BJ (cell line): ENCODE results near the gene NKX2-8. TPM values are rescaled to one million over a fixed set of nuclear protein-coding genes. Genes with fewer than 3 reads are reported as not detected.

ENCODE experiments used
- CTCF ChIA-PET: fragments of 350-600 bp; formaldehyde crosslinking; extraction: SDS; loops from one replicate; lab custom pipeline; 2021; ENCODE audit warnings: antibody characterized with exemption, inconsistent platforms; lab: Yijun Ruan, JAX
- POLR2A ChIA-PET: fragments of 300-600 bp; sonication (Branson Sonifier 250); formaldehyde crosslinking; extraction: SDS; loops from one replicate; lab custom pipeline; 2021; ENCODE audit warnings: antibody characterized with exemption; lab: Charles Lee
- DNase-seq: peaks from one replicate; pipeline ENCODE4 v3.0.0-alpha.2; 2011; ENCODE audit warnings: low read depth
- H3K27me3 ChIP-seq: 2 replicates; pipeline ENCODE4 v1.6.0; 2011; ENCODE audit warnings: low read length; ENCODE audit not compliant: control insufficient read depth, insufficient read depth
- H3K36me3 ChIP-seq: 2 replicates; pipeline ENCODE4 v1.5.1; 2011; ENCODE audit warnings: low read length; ENCODE audit not compliant: control insufficient read depth, insufficient read depth
- H3K4me3 ChIP-seq: 2 replicates; pipeline ENCODE4 v1.5.1; 2011; ENCODE audit warnings: low read depth, mild to moderate bottlenecking, control low read depth, low read length
- polyA plus RNA-seq: library from polyadenylated mRNA; depleted of rRNA; stranded (reverse); fragments of >200 nt; gene quantifications from 2 replicates; pipeline ENCODE4 v1.2.3, GENCODE V29; 2011
- TF ChIP-seq, protein P1 (sequence below): IDR thresholded peaks from 2 replicates; pipeline ENCODE4 v1.5.1; 2011; ENCODE audit warnings: low read depth, mild to moderate bottlenecking, control low read depth, inconsistent platforms, low read length, moderate library complexity; ENCODE audit not compliant: insufficient read depth

The NKX2-8 gene
- polyA plus RNA-seq, 1 experiment: not detected

DNA sequence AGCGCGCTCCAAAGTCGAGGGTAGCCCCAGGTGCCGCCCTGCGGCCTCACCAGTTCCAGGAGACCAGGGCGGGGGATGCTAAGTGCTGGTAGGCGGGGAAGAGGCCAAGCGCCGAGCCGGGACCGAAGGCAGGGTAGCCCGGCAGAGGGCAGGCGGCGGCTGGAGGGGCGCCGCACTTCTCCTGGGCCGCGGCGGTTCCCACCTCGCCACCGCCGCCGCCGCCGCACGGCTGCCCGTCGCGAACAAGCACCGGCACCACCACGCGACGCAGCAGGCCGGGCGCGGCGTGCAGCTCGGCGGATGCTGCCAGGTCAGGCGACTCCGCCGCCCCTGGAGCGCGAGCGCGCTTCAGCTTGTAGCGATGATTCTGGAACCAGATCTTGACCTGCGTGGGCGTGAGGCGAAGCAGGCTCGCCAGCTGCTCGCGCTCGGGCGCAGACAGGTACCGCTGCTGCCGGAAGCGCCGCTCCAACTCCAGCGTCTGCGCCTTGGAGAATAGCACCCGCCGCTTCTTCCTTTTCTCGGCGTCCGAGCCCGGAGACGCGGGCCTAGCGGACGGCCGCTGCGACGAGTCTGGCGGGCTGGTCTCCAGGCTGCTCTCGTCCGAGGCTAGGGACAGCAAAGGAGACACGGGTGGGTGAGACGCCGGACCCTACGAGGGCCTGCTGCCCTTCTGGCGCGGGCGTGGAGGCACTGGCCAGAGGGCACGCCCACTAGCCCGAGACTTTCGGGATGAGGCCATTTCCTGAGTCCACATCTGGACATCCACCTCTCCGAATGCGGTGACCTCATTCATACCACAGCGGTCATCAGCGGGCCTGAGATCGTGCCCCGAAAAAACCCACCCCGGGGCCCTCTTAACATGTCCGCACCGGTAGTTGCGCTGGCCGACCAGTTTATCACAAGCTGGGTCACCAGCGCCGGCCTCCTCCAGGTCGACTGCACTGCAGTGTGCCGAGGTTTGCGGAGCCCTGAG, 1.3 kb downstream of the NKX2-8 start:
- no peak for DNase-seq
- no peaks in the 10 kb centered on the region for H3K36me3 ChIP-seq
- H3K4me3 ChIP-seq: peak overlapping the region; percentile 43
- ChIA-PET CTCF (no interaction called here), POLR2A (no interaction called here)
- TF ChIP-seq, protein P1, sequence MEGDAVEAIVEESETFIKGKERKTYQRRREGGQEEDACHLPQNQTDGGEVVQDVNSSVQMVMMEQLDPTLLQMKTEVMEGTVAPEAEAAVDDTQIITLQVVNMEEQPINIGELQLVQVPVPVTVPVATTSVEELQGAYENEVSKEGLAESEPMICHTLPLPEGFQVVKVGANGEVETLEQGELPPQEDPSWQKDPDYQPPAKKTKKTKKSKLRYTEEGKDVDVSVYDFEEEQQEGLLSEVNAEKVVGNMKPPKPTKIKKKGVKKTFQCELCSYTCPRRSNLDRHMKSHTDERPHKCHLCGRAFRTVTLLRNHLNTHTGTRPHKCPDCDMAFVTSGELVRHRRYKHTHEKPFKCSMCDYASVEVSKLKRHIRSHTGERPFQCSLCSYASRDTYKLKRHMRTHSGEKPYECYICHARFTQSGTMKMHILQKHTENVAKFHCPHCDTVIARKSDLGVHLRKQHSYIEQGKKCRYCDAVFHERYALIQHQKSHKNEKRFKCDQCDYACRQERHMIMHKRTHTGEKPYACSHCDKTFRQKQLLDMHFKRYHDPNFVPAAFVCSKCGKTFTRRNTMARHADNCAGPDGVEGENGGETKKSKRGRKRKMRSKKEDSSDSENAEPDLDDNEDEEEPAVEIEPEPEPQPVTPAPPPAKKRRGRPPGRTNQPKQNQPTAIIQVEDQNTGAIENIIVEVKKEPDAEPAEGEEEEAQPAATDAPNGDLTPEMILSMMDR: no peak
- peaks cover 43% of the 10 kb centered on the region for H3K27me3 ChIP-seq

DNA sequence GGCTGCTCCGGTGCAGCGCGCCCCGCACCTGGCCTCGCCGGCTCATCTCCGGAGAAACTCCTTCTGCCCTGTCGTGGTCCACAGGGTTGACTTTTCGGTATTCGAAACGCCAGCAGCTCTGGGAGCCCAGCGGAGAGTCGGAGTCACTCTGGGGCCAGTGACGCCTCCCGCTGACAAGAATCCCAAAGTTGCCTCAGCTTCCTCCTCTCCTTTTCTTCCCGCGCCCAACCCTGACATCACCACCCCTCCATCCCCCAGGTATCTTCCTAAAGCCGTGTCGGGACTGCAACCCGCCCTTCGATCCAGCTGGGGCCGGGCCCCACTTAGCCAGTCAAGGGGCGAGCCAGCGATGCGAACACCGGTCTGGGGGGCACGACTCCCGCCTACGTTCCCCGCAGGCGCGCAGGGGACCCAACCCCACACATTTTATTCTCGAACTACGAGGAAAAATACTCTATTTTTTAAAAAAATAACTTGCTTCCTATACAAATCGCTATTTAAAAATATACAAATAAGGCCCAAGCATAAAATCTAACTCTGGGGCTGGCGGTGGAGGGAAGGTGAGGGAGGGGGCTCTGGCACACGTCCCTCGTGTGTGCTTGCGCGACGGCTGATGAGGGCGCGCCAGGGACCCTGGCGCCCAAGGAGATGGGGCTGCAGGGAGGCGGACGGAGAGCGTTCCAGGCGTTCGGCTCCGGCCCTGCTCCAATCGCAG, 2.1 kb downstream of the NKX2-8 start:
- ChIA-PET POLR2A (no interaction called here), CTCF (interaction anchor here (0.6 kb wide), 1 partner anchor 570 kb away, joined by 3 read pairs; no protein-coding TSS in a partner anchor)
- TF ChIP-seq, protein P1: no peak
- H3K36me3 ChIP-seq: no peaks in the 10 kb centered on the region
- no peak overlapping the region for H3K4me3 ChIP-seq
- DNase-seq: no peak
- H3K27me3 ChIP-seq: peaks cover 43% of the 10 kb centered on the region

DNA sequence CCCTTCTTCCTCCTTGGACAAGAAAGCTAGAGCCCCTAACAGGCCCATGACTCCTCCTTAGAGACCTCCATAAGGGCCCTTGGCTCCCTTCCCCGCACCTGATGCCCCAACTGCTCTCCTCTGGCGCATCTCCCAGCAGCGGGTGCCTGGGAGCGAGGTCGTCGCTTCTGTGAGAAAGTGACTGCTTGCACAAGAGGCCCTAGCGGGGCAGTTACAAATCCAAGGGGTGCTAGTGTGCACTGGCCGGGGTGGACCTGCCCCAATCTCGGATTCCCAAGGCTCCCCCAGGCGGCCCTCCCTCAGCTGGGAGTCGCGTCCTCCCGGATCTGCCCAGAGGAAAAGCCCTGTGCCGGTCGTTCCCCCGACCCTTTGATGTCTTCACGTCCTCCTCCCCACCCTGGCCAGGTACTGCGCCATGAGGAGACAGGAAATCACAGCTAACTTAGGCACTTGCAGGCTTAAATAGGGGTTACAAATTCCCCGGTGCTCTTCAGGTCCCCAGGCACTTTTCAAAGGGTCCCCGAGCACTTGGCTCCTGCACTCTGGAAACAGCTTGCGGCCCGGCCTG, 2.8 kb downstream of the NKX2-8 start:
- Histone ChIP-seq H3K4me3 (no peak overlapping the region), H3K27me3 (peaks cover 41% of the 10 kb centered on the region), H3K36me3 (no peaks in the 10 kb centered on the region)
- TF ChIP-seq, protein P1: no peak
- POLR2A ChIA-PET: no interaction called here
- CTCF ChIA-PET: interaction anchor here (0.6 kb wide), 1 partner anchor 570 kb away, joined by 3 read pairs; no protein-coding TSS in a partner anchor
- DNase-seq: no peak

DNA sequence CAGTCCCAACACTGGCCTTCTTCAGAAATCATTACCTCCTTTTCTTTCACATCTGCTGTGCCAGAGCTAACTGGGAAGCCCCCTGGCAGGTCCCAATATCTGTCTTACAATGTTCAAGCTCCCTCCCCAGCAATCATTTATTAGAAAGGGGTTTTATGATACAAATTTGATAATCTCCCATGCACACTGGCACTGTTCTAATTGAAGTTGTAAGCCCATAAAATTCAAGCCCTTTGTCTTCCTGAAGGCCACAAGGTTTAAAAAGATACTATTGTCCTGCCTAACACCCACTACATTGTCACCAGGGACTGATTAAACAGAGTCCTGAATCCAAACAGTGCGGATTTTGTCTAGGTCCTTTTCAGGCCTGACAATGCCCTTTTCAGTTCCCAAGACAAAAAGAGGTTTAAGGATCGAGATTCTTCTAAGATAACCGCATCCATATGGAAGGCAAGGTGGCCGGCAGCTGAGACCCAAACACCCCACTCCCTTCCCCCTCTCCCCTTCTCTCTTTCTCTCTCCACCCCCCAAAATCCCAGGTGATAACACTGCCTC, 3.3 kb downstream of the NKX2-8 start:
- peaks cover 41% of the 10 kb centered on the region for H3K27me3 ChIP-seq
- no peak overlapping the region for H3K4me3 ChIP-seq
- H3K36me3 ChIP-seq: no peaks in the 10 kb centered on the region
- ChIA-PET CTCF (interaction anchor here (1.2 kb wide), 1 partner anchor 16 kb away, joined by 3 read pairs; no protein-coding TSS in a partner anchor), POLR2A (no interaction called here)
- TF ChIP-seq, protein P1: no peak
- DNase-seq: no peak
